ENCODE results near the gene STARD10. TPM values are rescaled to one million over a fixed set of nuclear protein-coding genes. Genes with fewer than 3 reads are reported as not detected.

Gene STARD10
- total RNA-seq, 6 experiments from 2014 or later, result 282 to 525 (median 330) TPM

DNA sequence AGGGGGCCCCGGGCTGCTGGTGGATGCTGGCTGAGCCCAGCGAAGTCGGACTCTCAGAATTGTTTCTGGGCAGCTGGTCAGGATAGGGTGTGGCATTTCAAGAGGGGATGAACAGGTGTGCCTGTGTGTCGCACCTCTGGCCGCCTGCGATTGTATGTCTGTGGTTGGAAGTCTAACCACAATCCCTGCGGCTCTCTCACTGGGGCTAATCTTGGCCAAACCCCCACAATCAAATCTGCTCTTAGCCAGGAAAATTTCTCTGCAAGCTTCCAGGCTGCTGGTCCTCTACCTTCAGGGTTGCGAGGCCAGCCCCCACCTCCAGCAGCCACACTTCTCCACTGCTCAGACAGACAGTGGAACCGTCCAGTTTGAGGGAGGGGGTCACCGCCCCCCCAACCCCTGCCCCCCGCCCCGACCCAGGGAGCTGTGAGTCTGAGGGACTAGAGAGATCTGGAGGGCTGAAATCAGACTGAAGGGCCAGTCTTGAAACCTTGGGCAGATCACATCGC lies 21.3 kb upstream of the STARD10 start:
- DNase-seq (no peak), ATAC-seq (no peak)
- Histone ChIP-seq H3K4me3 (peak overlapping the region; percentile 65 to 88 (median 81)), H3K27me3 (no peaks in the 10 kb centered on the region), H3K36me3 (peaks cover 0 to 5% (median 0%) of the 10 kb centered on the region in 4 donors), H3K9me3 (no peaks in the 10 kb centered on the region), H3K27ac (peak overlapping the region; percentile 94 to 99 (median 98)), H3K4me1 (peaks cover 0 to 21% (median 3%) of the 10 kb centered on the region in 4 donors)
- intact Hi-C loops (cut with DNase I), result no loop called here
- TF ChIP-seq CTCF (IDR thresholded peaks at IDR 0.05), result no peak
- no peak for TF ChIP-seq POLR2A (IDR thresholded peaks at IDR 0.05)
- WGBS (ENCODE audit: insufficient coverage, low coverage, low lambda C conversion rate, missing lambda C conversion rate), result 6% methylated on average over 8 of the region's 13 CpGs

DNA sequence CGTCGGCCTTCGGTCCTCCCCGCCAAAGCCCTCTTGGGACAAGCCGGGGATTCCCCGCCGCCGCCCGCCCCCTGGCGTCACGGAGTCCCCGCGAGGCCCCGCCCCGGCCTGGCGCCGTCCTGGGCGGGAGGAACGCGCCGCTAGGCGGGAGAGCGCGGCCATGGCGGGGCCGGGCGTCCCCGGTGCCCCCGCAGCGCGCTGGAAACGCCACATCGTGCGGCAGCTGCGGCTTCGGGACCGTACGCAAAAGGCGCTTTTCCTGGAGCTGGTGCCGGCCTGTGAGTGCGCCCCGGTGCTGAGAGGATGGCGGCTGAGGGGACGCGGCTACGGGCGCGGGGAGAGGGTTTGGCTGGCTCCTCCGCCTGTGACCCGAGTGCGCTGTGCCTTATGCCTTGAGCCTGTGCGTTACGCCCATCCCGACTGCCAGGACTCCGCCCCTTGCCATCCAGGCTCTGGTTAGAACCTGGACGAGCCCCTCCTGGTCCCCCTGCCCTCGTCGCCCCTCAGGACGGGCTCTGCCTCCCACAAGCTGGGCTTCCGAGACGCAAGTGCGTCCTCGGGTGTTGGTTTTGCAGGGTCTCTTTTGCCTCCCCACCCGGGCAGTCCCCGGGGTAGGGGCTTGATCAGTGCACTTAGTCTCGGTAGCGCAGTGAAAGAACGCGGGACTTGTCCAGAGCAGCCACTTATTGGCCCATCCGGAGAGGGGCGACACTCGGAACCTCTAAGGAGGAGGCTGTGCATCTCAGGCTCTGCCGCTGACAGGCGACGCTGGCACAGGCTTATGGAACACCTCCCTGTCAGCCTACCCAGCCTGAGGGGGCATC lies 20.7 kb upstream of the STARD10 start, which contains the start of gene ATG16L2:
ATG16L2 (plus strand) TSS at position 126 of the 824 bp plus-strand sequence; CDS start at position 161, 35 bp downstream.
- Histone ChIP-seq H3K4me1 (peaks cover 0 to 21% (median 3%) of the 10 kb centered on the region in 4 donors), H3K27me3 (no peaks in the 10 kb centered on the region), H3K27ac (peak within 1 kb of the TSS; percentile 94 to 99 (median 98)), H3K36me3 (peaks cover 0 to 5% (median 0%) of the 10 kb centered on the region in 4 donors), H3K4me3 (peak within 1 kb of the TSS; percentile 65 to 88 (median 81)), H3K9me3 (no peaks in the 10 kb centered on the region)
- peak; percentile 91 to 92 (median 92) for DNase-seq
- intact Hi-C loops (cut with DNase I), result no loop called here
- 0% methylated on average over 4 of the region's 75 CpGs for WGBS (ENCODE audit: insufficient coverage, low coverage, low lambda C conversion rate, missing lambda C conversion rate)
- ATAC-seq, result peak; percentile 88 to 94 (median 91)
- peak; percentile 61 for TF ChIP-seq POLR2A (IDR thresholded peaks at IDR 0.05)
- TF ChIP-seq CTCF (IDR thresholded peaks at IDR 0.05), result peak in 3 of 4 donors; percentile 38 to 49 (median 48)

GRCh38 chr11:72813740-72814285 lies 20.0 kb upstream of the STARD10 start:
- peak; percentile 37 for TF ChIP-seq POLR2A (IDR thresholded peaks at IDR 0.05)
- TF ChIP-seq CTCF (IDR thresholded peaks at IDR 0.05), result no peak
- Histone ChIP-seq H3K9me3 (no peaks in the 10 kb centered on the region), H3K36me3 (no peaks in the 10 kb centered on the region), H3K27ac (peak overlapping the region; percentile 94 to 99 (median 98)), H3K27me3 (no peaks in the 10 kb centered on the region), H3K4me3 (peak overlapping the region; percentile 65 to 88 (median 81)), H3K4me1 (peaks cover 0 to 21% (median 3%) of the 10 kb centered on the region in 4 donors)
- intact Hi-C loops (cut with DNase I), result no loop called here
- DNase-seq (peak; percentile 86 to 89 (median 88)), ATAC-seq (peak; percentile 81 to 87 (median 86))
- WGBS (ENCODE audit: insufficient coverage, low coverage, low lambda C conversion rate, missing lambda C conversion rate), result 2% methylated on average over 18 of the region's 47 CpGs

DNA sequence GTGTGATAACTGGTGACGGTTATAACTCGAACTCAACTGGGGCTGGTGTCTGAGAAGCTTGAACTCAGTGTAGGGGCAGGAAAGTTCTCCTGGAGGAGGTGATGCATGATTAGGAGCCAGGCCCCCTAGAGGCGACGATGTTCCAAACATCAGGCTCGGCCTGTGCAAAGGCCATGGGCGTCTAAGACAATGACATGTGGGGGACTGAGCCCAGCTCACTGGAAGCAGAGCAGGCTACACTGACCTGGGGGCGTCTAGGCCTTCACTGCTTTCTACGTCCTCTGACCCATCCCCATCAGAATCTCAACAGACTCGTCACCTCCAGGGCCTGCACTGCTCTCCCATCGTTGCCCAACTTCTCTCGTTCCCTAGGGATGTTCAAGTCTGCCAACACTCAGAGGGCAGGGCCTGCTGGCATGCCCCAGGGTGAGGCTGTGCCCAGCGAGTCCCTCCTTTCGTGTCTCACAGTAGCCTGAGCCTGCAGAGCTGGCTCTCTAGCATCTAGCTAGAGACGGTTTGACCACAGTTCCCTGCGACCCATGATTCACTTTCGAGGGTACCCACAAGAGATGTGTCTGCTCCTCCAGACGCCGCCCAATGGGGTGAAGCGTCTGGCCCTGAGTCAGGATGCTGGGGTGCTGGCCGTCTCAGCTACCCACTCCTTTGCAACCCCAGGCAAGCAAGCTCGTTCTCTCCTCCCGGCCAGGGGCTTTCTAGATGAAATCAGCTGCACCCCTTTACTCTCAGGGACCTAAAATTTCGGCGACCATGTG lies 19.3 kb upstream of the STARD10 start:
- TF ChIP-seq POLR2A (IDR thresholded peaks at IDR 0.05) (no peak), CTCF (IDR thresholded peaks at IDR 0.05) (peak; percentile 39 to 54 (median 44))
- Histone ChIP-seq H3K36me3 (no peaks in the 10 kb centered on the region), H3K4me1 (peaks cover 0 to 21% (median 3%) of the 10 kb centered on the region in 4 donors), H3K4me3 (peak overlapping the region; percentile 65 to 88 (median 81)), H3K27me3 (no peaks in the 10 kb centered on the region), H3K9me3 (no peaks in the 10 kb centered on the region), H3K27ac (peak overlapping the region; percentile 94 to 99 (median 98))
- ATAC-seq (peak; percentile 9 to 40 (median 32)), DNase-seq (peak in 1 of 3 donors; percentile 65)
- WGBS (ENCODE audit: insufficient coverage, low coverage, low lambda C conversion rate, missing lambda C conversion rate), result 4% methylated on average over 14 of the region's 24 CpGs
- intact Hi-C loops (cut with DNase I), result no loop called here
